Mesodermal cell (in vitro differentiated cells): ENCODE data around the gene MAG.

Experiments
- H3K27ac ChIP-seq: 2 replicates; pipeline ENCODE4 v1.7.0; 2013; ENCODE audit warnings: mild to moderate bottlenecking, low read depth, low read length, moderate library complexity; ENCODE audit not compliant: severe bottlenecking
- H3K36me3 ChIP-seq: 2 replicates; pipeline ENCODE4 v1.7.1; 2013; ENCODE audit warnings: mild to moderate bottlenecking, low read length, moderate library complexity; ENCODE audit not compliant: control insufficient read depth, insufficient read depth
- H3K4me1 ChIP-seq: one replicate; pipeline ENCODE4 v1.7.1; 2013; ENCODE audit warnings: mild to moderate bottlenecking, low read length; ENCODE audit not compliant: insufficient read depth, control insufficient read depth, poor library complexity, severe bottlenecking
- H3K4me3 ChIP-seq: 2 replicates; pipeline ENCODE4 v1.7.0; 2013; ENCODE audit warnings: low read length, control low read depth, mild to moderate bottlenecking; ENCODE audit not compliant: insufficient read depth, poor library complexity, severe bottlenecking; ENCODE audit errors: extremely low read depth
- H3K9me3 ChIP-seq: 2 replicates; pipeline ENCODE4 v1.7.1; 2013; ENCODE audit warnings: mild to moderate bottlenecking, low read length, moderate library complexity; ENCODE audit not compliant: control insufficient read depth
- WGBS, 2 experiments: methylation state at CpG; one replicate each; pipeline ENCODE4 v1.1.5; 2013; ENCODE audit warnings: missing lambda C conversion rate in 2 of 2; ENCODE audit not compliant: insufficient coverage in 2 of 2; 5-methylcytosine and 5-hydroxymethylcytosine counted together

MAG gene

DNA sequence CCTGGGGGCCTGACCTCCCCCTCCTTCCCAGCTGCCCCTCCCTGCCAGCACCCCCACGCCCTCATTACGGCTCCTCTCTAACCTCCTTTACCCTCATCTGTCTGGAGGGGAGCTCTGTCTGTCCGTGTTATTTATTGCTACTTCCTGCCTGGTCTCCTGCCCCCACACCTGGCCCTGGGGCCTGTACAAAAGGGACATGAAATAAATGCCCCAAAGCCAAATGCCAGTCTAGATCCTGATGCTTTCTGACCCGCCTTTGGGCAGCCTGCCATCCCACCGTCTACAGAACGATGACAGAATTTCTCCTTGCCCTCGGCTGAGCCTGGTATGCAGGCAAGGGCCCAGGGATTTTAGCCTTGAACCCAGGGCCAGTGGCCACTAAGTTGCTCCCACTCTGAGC lies 21.6 kb downstream of the MAG start:
- Histone ChIP-seq H3K4me3 (no peak overlapping the region), H3K36me3 (no peaks in the 10 kb centered on the region), H3K27ac (no peak overlapping the region), H3K4me1 (no peaks in the 10 kb centered on the region), H3K9me3 (no peaks in the 10 kb centered on the region)
- WGBS, 2 experiments, result 81 to 94% methylated on average over 5 to 7 of the region's 7 CpGs

- H3K27ac ChIP-seq, result no peak overlapping the region
- H3K9me3 ChIP-seq, result no peaks in the 10 kb centered on the region
- WGBS, 2 experiments, result 83 to 96% methylated on average over 7 to 8 of the region's 8 CpGs
- H3K4me3 ChIP-seq, result no peak overlapping the region
- no peaks in the 10 kb centered on the region for H3K36me3 ChIP-seq
- H3K4me1 ChIP-seq, result peaks cover 4% of the 10 kb centered on the region
Observed at GRCh38 chr19:35314031-35314430, 22.1 kb downstream of the MAG start.

DNA sequence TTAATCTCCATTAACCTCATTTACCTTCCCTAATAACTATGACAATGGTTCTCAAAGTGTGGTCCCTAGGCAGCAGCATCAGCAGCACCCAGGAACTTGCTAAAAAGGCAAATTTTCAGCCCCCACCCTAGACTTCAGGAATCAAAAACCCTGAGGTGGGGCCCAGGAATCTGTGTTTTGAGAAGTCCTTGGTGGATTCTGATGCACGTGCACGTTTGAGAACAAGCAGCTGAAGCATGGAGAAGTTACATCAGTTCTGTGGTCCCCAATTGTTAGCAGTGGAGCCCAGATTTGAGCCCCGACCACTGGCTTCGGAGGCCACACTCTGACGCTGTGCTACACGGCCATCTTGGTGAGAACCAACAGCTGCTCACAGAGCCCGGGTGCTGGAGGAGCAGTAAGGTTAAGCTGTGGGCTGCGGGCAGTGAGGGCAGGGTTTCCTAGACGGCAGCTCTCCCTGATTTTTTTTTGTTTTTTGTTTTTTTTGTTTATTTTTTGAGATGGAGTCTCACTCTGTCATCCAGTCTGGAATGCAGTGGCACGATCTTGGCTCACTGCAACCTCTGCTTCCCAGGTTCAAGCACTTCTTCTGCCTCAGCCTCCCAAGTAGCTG lies 23.0 kb downstream of the MAG start:
- Histone ChIP-seq H3K4me3 (no peak overlapping the region), H3K36me3 (no peaks in the 10 kb centered on the region), H3K27ac (no peak overlapping the region), H3K4me1 (peaks cover 7% of the 10 kb centered on the region), H3K9me3 (no peaks in the 10 kb centered on the region)
- 92 to 95% methylated on average over 8 of the region's 10 CpGs for WGBS, 2 experiments

DNA sequence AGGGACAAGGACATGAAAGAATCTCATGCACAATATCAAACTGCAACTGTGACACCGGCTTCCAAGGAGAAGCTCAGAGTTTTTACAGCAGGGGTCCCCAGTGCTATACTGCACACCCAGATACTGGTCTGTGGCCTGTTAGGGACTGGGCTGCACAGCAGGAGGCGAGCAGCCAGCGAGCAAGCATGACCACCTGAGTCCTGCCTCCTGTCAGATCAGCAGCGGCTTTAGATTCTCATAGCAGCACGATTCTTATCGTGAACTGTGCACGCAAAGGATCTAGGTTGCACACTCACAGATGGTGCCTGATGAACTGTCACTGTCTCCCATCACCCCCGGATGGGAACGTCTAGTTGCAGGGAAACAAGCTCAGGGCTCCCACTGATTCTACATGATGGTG lies 23.9 kb downstream of the MAG start:
- 90 to 93% methylated on average over 7 of the region's 9 CpGs for WGBS, 2 experiments
- Histone ChIP-seq H3K9me3 (no peaks in the 10 kb centered on the region), H3K27ac (no peak overlapping the region), H3K36me3 (no peaks in the 10 kb centered on the region), H3K4me1 (peaks cover 10% of the 10 kb centered on the region), H3K4me3 (no peak overlapping the region)

- 90% methylated on average over 4 to 5 of the region's 9 CpGs for WGBS, 2 experiments
- Histone ChIP-seq H3K36me3 (no peaks in the 10 kb centered on the region), H3K4me1 (peaks cover 10% of the 10 kb centered on the region), H3K4me3 (no peak overlapping the region), H3K27ac (no peak overlapping the region), H3K9me3 (no peaks in the 10 kb centered on the region)
Observed at GRCh38 chr19:35316560-35316959, 24.6 kb downstream of the MAG start.

DNA sequence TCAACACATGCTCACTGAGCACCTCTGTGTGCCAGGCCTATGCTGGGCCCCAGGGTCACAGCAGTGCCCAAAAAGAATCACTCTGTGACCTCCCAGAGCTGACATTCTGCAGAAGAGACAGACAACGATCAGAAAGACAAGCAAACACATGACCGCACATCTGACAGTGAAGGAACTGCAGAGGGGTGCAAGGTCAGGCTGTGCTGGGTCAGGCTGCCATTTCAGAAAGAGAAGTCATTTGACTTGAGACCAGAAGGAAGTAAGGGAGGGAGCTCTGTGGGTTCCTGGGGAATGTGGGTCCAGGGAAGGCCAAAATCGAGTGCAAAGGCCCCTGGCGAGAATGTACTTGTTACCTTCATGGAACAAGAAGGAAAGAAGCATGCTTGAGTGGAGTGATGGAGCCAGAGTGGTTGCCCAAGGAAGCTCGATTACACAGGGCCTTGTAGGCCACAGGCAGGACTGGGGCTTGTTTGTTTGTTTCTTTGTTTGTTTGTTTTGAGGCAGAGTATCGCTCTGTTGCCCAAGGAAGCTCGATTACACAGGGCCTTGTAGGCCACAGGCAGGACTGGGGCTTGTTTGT lies 25.6 kb downstream of the MAG start:
- Histone ChIP-seq H3K9me3 (no peaks in the 10 kb centered on the region), H3K27ac (no peak overlapping the region), H3K4me1 (peaks cover 10% of the 10 kb centered on the region), H3K36me3 (no peaks in the 10 kb centered on the region), H3K4me3 (no peak overlapping the region)
- 86 to 87% methylated on average over 7 of the region's 7 CpGs for WGBS, 2 experiments

- no peak overlapping the region for H3K4me3 ChIP-seq
- WGBS, 2 experiments, result 86 to 92% methylated on average over 14 to 15 of the region's 16 CpGs
- H3K9me3 ChIP-seq, result no peaks in the 10 kb centered on the region
- H3K27ac ChIP-seq, result no peak overlapping the region
- no peaks in the 10 kb centered on the region for H3K36me3 ChIP-seq
- peaks cover 10% of the 10 kb centered on the region for H3K4me1 ChIP-seq
Observed at GRCh38 chr19:35318679-35319448, 26.9 kb downstream of the MAG start.

- peaks cover 10% of the 10 kb centered on the region for H3K4me1 ChIP-seq
- WGBS, 2 experiments, result 80 to 89% methylated on average over 6 to 9 of the region's 12 CpGs
- H3K27ac ChIP-seq, result no peak overlapping the region
- H3K36me3 ChIP-seq, result no peaks in the 10 kb centered on the region
- H3K9me3 ChIP-seq, result no peaks in the 10 kb centered on the region
- no peak overlapping the region for H3K4me3 ChIP-seq
Observed at GRCh38 chr19:35320065-35320713, 28.2 kb downstream of the MAG start.

DNA sequence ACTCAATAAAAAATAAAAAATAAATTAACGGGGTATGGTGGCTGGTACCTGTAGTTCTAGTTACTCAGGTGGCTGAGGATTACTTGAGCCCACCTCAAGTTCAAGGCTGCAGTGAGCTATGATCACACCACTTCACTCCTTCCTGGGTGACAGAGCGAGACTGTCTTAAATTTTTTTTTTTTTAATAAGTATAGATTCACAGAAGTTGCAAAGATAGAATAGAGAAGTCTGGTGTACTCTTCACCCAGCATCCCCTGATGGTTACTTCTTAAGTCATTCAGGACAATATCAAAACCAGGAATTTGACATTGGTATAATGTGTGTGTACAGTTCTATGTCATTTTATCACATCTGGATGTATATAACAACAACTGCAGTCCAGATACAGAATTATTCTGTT lies 29.3 kb downstream of the MAG start:
- H3K4me1 ChIP-seq, result peaks cover 10% of the 10 kb centered on the region
- H3K36me3 ChIP-seq, result no peaks in the 10 kb centered on the region
- no peak overlapping the region for H3K27ac ChIP-seq
- WGBS, 2 experiments, result 100% methylated on average over 1 of the region's 2 CpGs
- no peaks in the 10 kb centered on the region for H3K9me3 ChIP-seq
- H3K4me3 ChIP-seq, result no peak overlapping the region

- H3K27ac ChIP-seq, result no peak overlapping the region
- no peaks in the 10 kb centered on the region for H3K9me3 ChIP-seq
- H3K4me3 ChIP-seq, result no peak overlapping the region
- peaks cover 10% of the 10 kb centered on the region for H3K4me1 ChIP-seq
- H3K36me3 ChIP-seq, result no peaks in the 10 kb centered on the region
- 93 to 95% methylated on average over 5 of the region's 9 CpGs for WGBS, 2 experiments
Observed at GRCh38 chr19:35322014-35322413, 30.1 kb downstream of the MAG start.
